ENCODE measurements around the gene PNCK. TPM values are rescaled to one million over a fixed set of nuclear protein-coding genes. Genes with fewer than 3 reads are reported as not detected.

PNCK gene
- total and polyA plus RNA-seq, 2 of the 13 experiments (the other 11 are each of a cell fraction or from before 2014, with no cell fraction given), result 33.1 TPM; not detected in 1

DNA sequence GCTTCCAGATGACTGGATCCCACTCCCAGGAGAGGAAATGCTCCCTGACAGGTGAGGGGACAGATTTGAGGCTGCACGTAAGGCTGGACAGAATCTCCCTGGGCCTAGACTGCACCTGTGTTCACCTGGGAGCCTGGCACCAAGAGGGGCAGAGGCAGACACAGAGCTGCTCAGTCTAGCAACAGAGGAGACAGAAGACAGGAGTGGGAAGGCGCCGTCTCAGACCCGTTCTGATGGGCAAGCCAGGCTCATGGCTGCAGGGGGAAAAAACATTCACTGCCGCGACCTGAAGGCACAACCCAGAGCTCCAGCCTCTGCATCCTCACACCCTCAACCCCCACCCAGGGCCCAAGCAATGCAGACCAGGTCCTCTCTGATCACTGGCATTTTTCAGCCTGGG, 33.8 kb upstream of the PNCK start:
- ATAC-seq, result no peak
- Histone ChIP-seq H3K9me3 (ENCODE audit: low read length) (no peaks in the 10 kb centered on the region), H3K27ac (ENCODE audit: extremely low read length, insufficient read depth, low read length) (no peak overlapping the region), H3K4me1 (ENCODE audit: insufficient read depth, low read length) (no peaks in the 10 kb centered on the region), H3K9ac (ENCODE audit: insufficient read depth, low read depth, low read length) (no peak overlapping the region), H3K4me3 (replicated peaks in 1 of 3; ENCODE audit: insufficient read depth in 1 of 3, low read depth in 2 of 3, low read length in 3 of 3) (no peak overlapping the region), H4K20me1 (ENCODE audit: insufficient read depth, low read length) (no peaks in the 10 kb centered on the region), H2AFZ (ENCODE audit: low read length) (no peak overlapping the region), H3K36me3 (replicated peaks in 1 of 2; ENCODE audit: control insufficient read depth in 1 of 2, insufficient read depth in 2 of 2, low read length in 2 of 2) (peaks cover 7 to 9% of the 10 kb centered on the region in 2 experiments; a peak in 3 of 5 replicates), H3K4me2 (ENCODE audit: low read depth, low read length) (no peak overlapping the region), H3K27me3 (ENCODE audit: control insufficient read depth in 1 of 2, insufficient read depth in 2 of 2, low read length in 2 of 2) (no peaks in the 10 kb centered on the region), H3K79me2 (ENCODE audit: insufficient read depth, low read length) (peaks cover 2% of the 10 kb centered on the region)
- no peak for DNase-seq (ENCODE audit: low spot score)
- no TSS peak for BruUV-seq (replicated peaks)
- FAIRE-seq, result no peak
- POLR2A ChIA-PET, result no interaction called here
- WGBS (ENCODE audit: low lambda C conversion rate), result 100% methylated on average over 4 of the region's 6 CpGs
- intact Hi-C loops (cut with micrococcal nuclease; ENCODE audit: unreplicated experiment), result no loop called here
- in situ Hi-C loops (cut with HindIII; ENCODE audit: extremely low pct_ligation_motif_present, low pct_unique_long_range_greater_than_20kb), result no loop called here
- CTCF ChIA-PET (ENCODE audit: low intra/inter-chr PET ratio, low total read pairs), result no interaction called here
- TF ChIP-seq, protein P1, sequence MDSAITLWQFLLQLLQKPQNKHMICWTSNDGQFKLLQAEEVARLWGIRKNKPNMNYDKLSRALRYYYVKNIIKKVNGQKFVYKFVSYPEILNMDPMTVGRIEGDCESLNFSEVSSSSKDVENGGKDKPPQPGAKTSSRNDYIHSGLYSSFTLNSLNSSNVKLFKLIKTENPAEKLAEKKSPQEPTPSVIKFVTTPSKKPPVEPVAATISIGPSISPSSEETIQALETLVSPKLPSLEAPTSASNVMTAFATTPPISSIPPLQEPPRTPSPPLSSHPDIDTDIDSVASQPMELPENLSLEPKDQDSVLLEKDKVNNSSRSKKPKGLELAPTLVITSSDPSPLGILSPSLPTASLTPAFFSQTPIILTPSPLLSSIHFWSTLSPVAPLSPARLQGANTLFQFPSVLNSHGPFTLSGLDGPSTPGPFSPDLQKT (CRISPR knock-in tag; IDR thresholded peaks at IDR 0.05; ENCODE audit: borderline replicate concordance), result no peak
- TF ChIP-seq KDM3A (CRISPR knock-in tag; IDR thresholded peaks at IDR 0.05; ENCODE audit: low read depth) (no peak), ZNF580 (CRISPR knock-in tag; IDR thresholded peaks at IDR 0.05; ENCODE audit: borderline replicate concordance, low read depth) (no peak), ZNF878 (CRISPR knock-in tag; IDR thresholded peaks at IDR 0.05) (no peak), HNRNPUL1 (IDR thresholded peaks at IDR 0.05; ENCODE audit: low read depth, low read length) (no peak), ZFAT (CRISPR knock-in tag; conservative IDR thresholded peaks at IDR 0.05) (no peak), HNRNPK (IDR thresholded peaks at IDR 0.05; ENCODE audit: low read depth, low read length, poor library complexity, severe bottlenecking) (no peak)
- TF ChIP-seq, protein P2, sequence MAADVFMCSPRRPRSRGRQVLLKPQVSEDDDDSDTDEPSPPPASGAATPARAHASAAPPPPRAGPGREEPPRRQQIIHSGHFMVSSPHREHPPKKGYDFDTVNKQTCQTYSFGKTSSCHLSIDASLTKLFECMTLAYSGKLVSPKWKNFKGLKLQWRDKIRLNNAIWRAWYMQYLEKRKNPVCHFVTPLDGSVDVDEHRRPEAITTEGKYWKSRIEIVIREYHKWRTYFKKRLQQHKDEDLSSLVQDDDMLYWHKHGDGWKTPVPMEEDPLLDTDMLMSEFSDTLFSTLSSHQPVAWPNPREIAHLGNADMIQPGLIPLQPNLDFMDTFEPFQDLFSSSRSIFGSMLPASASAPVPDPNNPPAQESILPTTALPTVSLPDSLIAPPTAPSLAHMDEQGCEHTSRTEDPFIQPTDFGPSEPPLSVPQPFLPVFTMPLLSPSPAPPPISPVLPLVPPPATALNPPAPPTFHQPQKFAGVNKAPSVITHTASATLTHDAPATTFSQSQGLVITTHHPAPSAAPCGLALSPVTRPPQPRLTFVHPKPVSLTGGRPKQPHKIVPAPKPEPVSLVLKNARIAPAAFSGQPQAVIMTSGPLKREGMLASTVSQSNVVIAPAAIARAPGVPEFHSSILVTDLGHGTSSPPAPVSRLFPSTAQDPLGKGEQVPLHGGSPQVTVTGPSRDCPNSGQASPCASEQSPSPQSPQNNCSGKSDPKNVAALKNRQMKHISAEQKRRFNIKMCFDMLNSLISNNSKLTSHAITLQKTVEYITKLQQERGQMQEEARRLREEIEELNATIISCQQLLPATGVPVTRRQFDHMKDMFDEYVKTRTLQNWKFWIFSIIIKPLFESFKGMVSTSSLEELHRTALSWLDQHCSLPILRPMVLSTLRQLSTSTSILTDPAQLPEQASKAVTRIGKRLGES (CRISPR knock-in tag; IDR thresholded peaks at IDR 0.05; ENCODE audit: borderline replicate concordance), result no peak
- TF ChIP-seq, protein P3, sequence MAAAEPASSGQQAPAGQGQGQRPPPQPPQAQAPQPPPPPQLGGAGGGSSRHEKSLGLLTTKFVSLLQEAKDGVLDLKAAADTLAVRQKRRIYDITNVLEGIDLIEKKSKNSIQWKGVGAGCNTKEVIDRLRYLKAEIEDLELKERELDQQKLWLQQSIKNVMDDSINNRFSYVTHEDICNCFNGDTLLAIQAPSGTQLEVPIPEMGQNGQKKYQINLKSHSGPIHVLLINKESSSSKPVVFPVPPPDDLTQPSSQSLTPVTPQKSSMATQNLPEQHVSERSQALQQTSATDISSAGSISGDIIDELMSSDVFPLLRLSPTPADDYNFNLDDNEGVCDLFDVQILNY (CRISPR knock-in tag; conservative IDR thresholded peaks at IDR 0.05), result no peak
- TF ChIP-seq, protein P4, sequence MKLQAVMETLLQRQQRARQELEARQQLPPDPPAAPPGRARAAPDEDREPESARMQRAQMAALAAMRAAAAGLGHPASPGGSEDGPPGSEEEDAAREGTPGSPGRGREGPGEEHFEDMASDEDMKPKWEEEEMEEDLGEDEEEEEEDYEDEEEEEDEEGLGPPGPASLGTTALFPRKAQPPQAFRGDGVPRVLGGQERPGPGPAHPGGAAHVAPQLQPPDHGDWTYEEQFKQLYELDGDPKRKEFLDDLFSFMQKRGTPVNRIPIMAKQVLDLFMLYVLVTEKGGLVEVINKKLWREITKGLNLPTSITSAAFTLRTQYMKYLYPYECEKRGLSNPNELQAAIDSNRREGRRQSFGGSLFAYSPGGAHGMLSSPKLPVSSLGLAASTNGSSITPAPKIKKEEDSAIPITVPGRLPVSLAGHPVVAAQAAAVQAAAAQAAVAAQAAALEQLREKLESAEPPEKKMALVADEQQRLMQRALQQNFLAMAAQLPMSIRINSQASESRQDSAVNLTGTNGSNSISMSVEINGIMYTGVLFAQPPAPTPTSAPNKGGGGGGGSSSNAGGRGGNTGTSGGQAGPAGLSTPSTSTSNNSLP (IDR thresholded peaks at IDR 0.05; ENCODE audit: low read depth, low read length), result no peak

Data from HepG2 (cell line).